ACHN (cell line): Measurements from ENCODE around the gene PIGZ.
A peak's percentile ranks its signal among the peaks of the same experiment; 100 is the strongest.

Experiments
- DNase-seq: peaks from one replicate; pipeline ENCODE4 v3.0.0-alpha.2; 2015
- in situ Hi-C: cut with HindIII; loops from 2 replicates; pipeline ENCODE4 v1.10.0; 2017; ENCODE audit warnings: low sequenced_read_pairs, low pct_ligation_motif_present, low pct_unique_long_range_greater_than_20kb

PIGZ gene

GRCh38 chr3:197003461-197004385 lies 35.1 kb upstream of the PIGZ start:
- in situ Hi-C loops, result no loop called here
- peak; percentile 14 for DNase-seq

GRCh38 chr3:197002701-197003454 lies 34.2 kb upstream of the PIGZ start:
- peak; percentile 74 for DNase-seq
- in situ Hi-C loops, result no loop called here

GRCh38 chr3:197001972-197002700 lies 33.5 kb upstream of the PIGZ start:
- DNase-seq, result no peak
- in situ Hi-C loops, result no loop called here

- in situ Hi-C loops, result no loop called here
- DNase-seq, result no peak
Measured at GRCh38 chr3:197001106-197001971, 32.7 kb upstream of the PIGZ start.

- in situ Hi-C loops, result no loop called here
- DNase-seq, result no peak
Measured at GRCh38 chr3:197000211-197000610, 31.6 kb upstream of the PIGZ start.

GRCh38 chr3:196998966-196999760 lies 30.5 kb upstream of the PIGZ start:
- in situ Hi-C loops, result no loop called here

GRCh38 chr3:196997311-196997710 lies 28.7 kb upstream of the PIGZ start:
- in situ Hi-C loops, result no loop called here

More at GRCh38 chr3:196998966-196999760, 30.5 kb upstream of the PIGZ start:
- DNase-seq, result no peak

GRCh38 chr3:196996454-196997265 lies 28.0 kb upstream of the PIGZ start:
- DNase-seq, result no peak
- in situ Hi-C loops, result no loop called here

More at GRCh38 chr3:196997311-196997710, 28.7 kb upstream of the PIGZ start:
- no peak for DNase-seq

GRCh38 chr3:196995646-196996355 lies 27.2 kb upstream of the PIGZ start:
- DNase-seq, result no peak
- in situ Hi-C loops, result no loop called here

GRCh38 chr3:196995027-196995426 lies 26.4 kb upstream of the PIGZ start:
- in situ Hi-C loops, result no loop called here
- DNase-seq, result no peak

GRCh38 chr3:196994056-196994455 lies 25.4 kb upstream of the PIGZ start:
- in situ Hi-C loops, result no loop called here
- no peak for DNase-seq

- DNase-seq, result no peak
- in situ Hi-C loops, result no loop called here
Measured at GRCh38 chr3:196992461-196993065, 23.9 kb upstream of the PIGZ start.

GRCh38 chr3:196991581-196992460 lies 23.2 kb upstream of the PIGZ start:
- no peak for DNase-seq
- in situ Hi-C loops, result no loop called here

GRCh38 chr3:196990601-196991007 lies 22.0 kb upstream of the PIGZ start:
- DNase-seq, result no peak
- in situ Hi-C loops, result no loop called here
